ENCODE measurements around the gene HS3ST5. TPM values are rescaled to one million over a fixed set of nuclear protein-coding genes. Genes with fewer than 3 reads are reported as not detected.

Gene HS3ST5
- total RNA-seq, 1 experiment from 2014 or later: 0.09 TPM

DNA sequence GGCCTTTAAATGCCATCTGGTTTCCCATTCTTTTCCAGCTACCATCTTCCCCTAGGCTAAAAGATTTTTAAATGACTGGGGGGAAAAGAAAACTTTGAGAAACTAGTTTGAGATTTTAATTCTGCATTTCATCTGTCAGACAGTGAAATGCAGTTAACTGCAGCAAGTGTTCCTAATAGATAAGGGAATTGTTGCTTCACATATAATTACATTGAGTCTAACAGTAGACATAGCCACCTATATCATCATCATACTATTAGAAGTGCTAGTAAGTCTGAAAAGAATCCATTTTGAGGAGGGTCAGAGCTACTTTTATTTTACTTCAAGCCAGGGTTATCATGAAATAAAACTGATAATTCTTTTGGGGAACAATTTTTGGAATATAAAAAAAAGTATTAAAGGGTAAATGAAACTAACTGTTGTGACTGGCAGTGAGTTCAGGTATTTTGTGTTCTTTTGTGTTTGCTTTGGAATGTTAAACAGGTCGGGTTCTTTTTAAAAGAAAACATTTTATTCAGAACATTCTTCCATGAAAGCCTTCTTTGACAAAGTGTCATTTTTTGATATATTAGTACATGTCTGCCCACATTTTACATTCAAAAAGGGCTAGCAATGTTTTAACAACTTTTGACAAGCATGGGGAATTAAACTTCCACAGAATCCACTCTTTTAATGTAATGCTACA, 170.1 kb downstream of the HS3ST5 start:
- Histone ChIP-seq H4K20me1 (ENCODE audit: insufficient read depth) (no peaks in the 10 kb centered on the region), H3K9me3 (ENCODE audit: insufficient read depth, low read depth) (no peaks in the 10 kb centered on the region), H3K27ac (no peak overlapping the region), H3K79me2 (ENCODE audit: low read depth) (no peaks in the 10 kb centered on the region), H2AFZ (no peak overlapping the region), H3K4me3 (no peak overlapping the region), H3F3A (ENCODE audit: insufficient read depth, low read depth) (no peaks in the 10 kb centered on the region), H3K4me2 (no peak overlapping the region), H3K36me3 (ENCODE audit: low read depth) (no peaks in the 10 kb centered on the region), H3K4me1 (replicated peaks; ENCODE audit: insufficient read depth) (no peaks in the 10 kb centered on the region), H3K27me3 (ENCODE audit: insufficient read depth, low read depth) (no peaks in the 10 kb centered on the region), H3K9me2 (ENCODE audit: insufficient read depth) (no peaks in the 10 kb centered on the region)
- CTCF ChIA-PET: no interaction called here
- TF ChIP-seq, protein P1, sequence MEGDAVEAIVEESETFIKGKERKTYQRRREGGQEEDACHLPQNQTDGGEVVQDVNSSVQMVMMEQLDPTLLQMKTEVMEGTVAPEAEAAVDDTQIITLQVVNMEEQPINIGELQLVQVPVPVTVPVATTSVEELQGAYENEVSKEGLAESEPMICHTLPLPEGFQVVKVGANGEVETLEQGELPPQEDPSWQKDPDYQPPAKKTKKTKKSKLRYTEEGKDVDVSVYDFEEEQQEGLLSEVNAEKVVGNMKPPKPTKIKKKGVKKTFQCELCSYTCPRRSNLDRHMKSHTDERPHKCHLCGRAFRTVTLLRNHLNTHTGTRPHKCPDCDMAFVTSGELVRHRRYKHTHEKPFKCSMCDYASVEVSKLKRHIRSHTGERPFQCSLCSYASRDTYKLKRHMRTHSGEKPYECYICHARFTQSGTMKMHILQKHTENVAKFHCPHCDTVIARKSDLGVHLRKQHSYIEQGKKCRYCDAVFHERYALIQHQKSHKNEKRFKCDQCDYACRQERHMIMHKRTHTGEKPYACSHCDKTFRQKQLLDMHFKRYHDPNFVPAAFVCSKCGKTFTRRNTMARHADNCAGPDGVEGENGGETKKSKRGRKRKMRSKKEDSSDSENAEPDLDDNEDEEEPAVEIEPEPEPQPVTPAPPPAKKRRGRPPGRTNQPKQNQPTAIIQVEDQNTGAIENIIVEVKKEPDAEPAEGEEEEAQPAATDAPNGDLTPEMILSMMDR (conservative IDR thresholded peaks at IDR 0.05): no peak
- no peak for TF ChIP-seq EZH2 (IDR thresholded peaks at IDR 0.05; ENCODE audit: low read depth)
- no TSS peak for BruUV-seq (replicated peaks)
- intact Hi-C loops (cut with micrococcal nuclease; ENCODE audit: unreplicated experiment): no loop called here
- POLR2A ChIA-PET (ENCODE audit: unreplicated experiment): no interaction called here
- DNase-seq: no peak

DNA sequence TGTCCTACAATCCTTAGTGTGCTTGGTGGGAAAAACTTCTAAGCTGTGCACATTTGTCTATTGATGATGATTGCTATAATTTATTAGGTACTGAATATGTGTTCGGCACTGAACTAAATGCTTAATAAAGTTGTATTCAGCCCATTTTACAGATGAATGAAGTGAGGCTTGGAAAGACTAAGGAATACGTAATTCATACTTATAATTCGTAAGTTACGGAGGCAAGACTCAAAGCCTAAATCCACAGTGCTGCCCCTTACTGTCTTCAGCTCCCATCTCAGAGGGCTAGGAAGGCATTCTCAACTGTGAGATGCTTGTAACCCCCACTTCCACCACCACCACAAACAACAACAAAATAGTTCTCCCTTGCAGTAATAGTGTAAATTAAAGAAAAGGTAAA, 171.3 kb downstream of the HS3ST5 start:
- Histone ChIP-seq H4K20me1 (ENCODE audit: insufficient read depth) (no peaks in the 10 kb centered on the region), H2AFZ (no peak overlapping the region), H3K9me3 (ENCODE audit: insufficient read depth, low read depth) (no peaks in the 10 kb centered on the region), H3K27me3 (ENCODE audit: insufficient read depth, low read depth) (no peaks in the 10 kb centered on the region), H3K36me3 (ENCODE audit: low read depth) (no peaks in the 10 kb centered on the region), H3K9me2 (ENCODE audit: insufficient read depth) (no peaks in the 10 kb centered on the region), H3K4me1 (replicated peaks; ENCODE audit: insufficient read depth) (no peaks in the 10 kb centered on the region), H3K79me2 (ENCODE audit: low read depth) (no peaks in the 10 kb centered on the region), H3K4me2 (no peak overlapping the region), H3F3A (ENCODE audit: insufficient read depth, low read depth) (no peaks in the 10 kb centered on the region), H3K4me3 (no peak overlapping the region), H3K27ac (no peak overlapping the region)
- no peak for DNase-seq
- no TSS peak for BruUV-seq (replicated peaks)
- ChIA-PET POLR2A (ENCODE audit: unreplicated experiment) (no interaction called here), CTCF (no interaction called here)
- intact Hi-C loops (cut with micrococcal nuclease; ENCODE audit: unreplicated experiment): no loop called here
- TF ChIP-seq, protein P1 (conservative IDR thresholded peaks at IDR 0.05): no peak
- no peak for TF ChIP-seq EZH2 (IDR thresholded peaks at IDR 0.05; ENCODE audit: low read depth)

GRCh38 chr6:114170958-114171387, 171.8 kb downstream of the HS3ST5 start:
- H4K20me1 ChIP-seq (ENCODE audit: insufficient read depth): no peaks in the 10 kb centered on the region
- CTCF ChIA-PET: no interaction called here

More at GRCh38 chr6:114170958-114171387, 171.8 kb downstream of the HS3ST5 start:
- H3K79me2 ChIP-seq (ENCODE audit: low read depth): no peaks in the 10 kb centered on the region
- H3K36me3 ChIP-seq (ENCODE audit: low read depth): no peaks in the 10 kb centered on the region
- POLR2A ChIA-PET (ENCODE audit: unreplicated experiment): no interaction called here
- H3K27me3 ChIP-seq (ENCODE audit: insufficient read depth, low read depth): no peaks in the 10 kb centered on the region
- H3K9me3 ChIP-seq (ENCODE audit: insufficient read depth, low read depth): no peaks in the 10 kb centered on the region
- intact Hi-C loops (cut with micrococcal nuclease; ENCODE audit: unreplicated experiment): no loop called here
- no TSS peak for BruUV-seq (replicated peaks)
- no peak for DNase-seq
- TF ChIP-seq EZH2 (IDR thresholded peaks at IDR 0.05; ENCODE audit: low read depth): no peak
- TF ChIP-seq, protein P1 (conservative IDR thresholded peaks at IDR 0.05): no peak
- H3K4me3 ChIP-seq: no peak overlapping the region
- H2AFZ ChIP-seq: no peak overlapping the region
- H3K4me2 ChIP-seq: no peak overlapping the region
- H3K9me2 ChIP-seq (ENCODE audit: insufficient read depth): no peaks in the 10 kb centered on the region
- H3K4me1 ChIP-seq (replicated peaks; ENCODE audit: insufficient read depth): no peaks in the 10 kb centered on the region
- H3K27ac ChIP-seq: no peak overlapping the region
- H3F3A ChIP-seq (ENCODE audit: insufficient read depth, low read depth): no peaks in the 10 kb centered on the region

All from PC-9 (cell line).